ENCODE data around the gene RHOT1.
A peak's percentile ranks its signal among the peaks of the same experiment; 100 is the strongest.
"Not testable (repeated sequence)": the region's sequence is repeated elsewhere in the genome, so short reads cannot be mapped to it uniquely, and the experiment has no call there.

The RHOT1 gene

GRCh38 chr17:32115546-32115945 is 26.8 kb upstream of the RHOT1 start:
- not testable (repeated sequence) for H3K27me3 Mint-ChIP-seq (ENCODE audit: low read depth); H3K4me1 Mint-ChIP-seq (ENCODE audit: low read depth); H3K4me3 Mint-ChIP-seq; H3K36me3 Mint-ChIP-seq (ENCODE audit: low read depth); H3K9me3 Mint-ChIP-seq; H3K27ac Mint-ChIP-seq

GRCh38 chr17:32116937-32117336 is 25.4 kb upstream of the RHOT1 start:
- Mint-ChIP-seq H3K4me3 (no peak overlapping the region), H3K9me3 (no peaks in the 10 kb centered on the region), H3K4me1 (ENCODE audit: low read depth) (peaks cover 3% of the 10 kb centered on the region), H3K36me3 (ENCODE audit: low read depth) (no peaks in the 10 kb centered on the region), H3K27me3 (ENCODE audit: low read depth) (peaks cover 5% of the 10 kb centered on the region), H3K27ac (no peak overlapping the region)

GRCh38 chr17:32117399-32117798 is 24.9 kb upstream of the RHOT1 start:
- no peaks in the 10 kb centered on the region for H3K9me3 Mint-ChIP-seq
- H3K36me3 Mint-ChIP-seq (ENCODE audit: low read depth), result no peaks in the 10 kb centered on the region
- no peak overlapping the region for H3K27ac Mint-ChIP-seq
- H3K4me3 Mint-ChIP-seq, result no peak overlapping the region
- peaks cover 3% of the 10 kb centered on the region for H3K4me1 Mint-ChIP-seq (ENCODE audit: low read depth)
- H3K27me3 Mint-ChIP-seq (ENCODE audit: low read depth), result peaks cover 5% of the 10 kb centered on the region

- not testable (repeated sequence) for H3K27ac Mint-ChIP-seq; H3K27me3 Mint-ChIP-seq (ENCODE audit: low read depth); H3K4me3 Mint-ChIP-seq; H3K9me3 Mint-ChIP-seq; H3K4me1 Mint-ChIP-seq (ENCODE audit: low read depth); H3K36me3 Mint-ChIP-seq (ENCODE audit: low read depth)
These were observed 24.2 kb upstream of the RHOT1 start for GRCh38 chr17:32118088-32118487.

- no peak overlapping the region for H3K27ac Mint-ChIP-seq
These were observed 23.5 kb upstream of the RHOT1 start for GRCh38 chr17:32118835-32119234.

GRCh38 chr17:32120141-32120540 is 22.2 kb upstream of the RHOT1 start:
- Mint-ChIP-seq H3K4me1 (ENCODE audit: low read depth) (no peaks in the 10 kb centered on the region), H3K27ac (no peak overlapping the region), H3K4me3 (no peak overlapping the region), H3K27me3 (ENCODE audit: low read depth) (peaks cover 5% of the 10 kb centered on the region), H3K36me3 (ENCODE audit: low read depth) (no peaks in the 10 kb centered on the region), H3K9me3 (no peaks in the 10 kb centered on the region)

More at GRCh38 chr17:32118835-32119234, 23.5 kb upstream of the RHOT1 start:
- no peaks in the 10 kb centered on the region for H3K9me3 Mint-ChIP-seq
- no peak overlapping the region for H3K4me3 Mint-ChIP-seq
- H3K36me3 Mint-ChIP-seq (ENCODE audit: low read depth), result no peaks in the 10 kb centered on the region
- no peaks in the 10 kb centered on the region for H3K4me1 Mint-ChIP-seq (ENCODE audit: low read depth)
- H3K27me3 Mint-ChIP-seq (ENCODE audit: low read depth), result peaks cover 5% of the 10 kb centered on the region

GRCh38 chr17:32120716-32121115 is 21.6 kb upstream of the RHOT1 start:
- Mint-ChIP-seq H3K36me3 (ENCODE audit: low read depth) (no peaks in the 10 kb centered on the region), H3K27me3 (ENCODE audit: low read depth) (peaks cover 5% of the 10 kb centered on the region), H3K9me3 (no peaks in the 10 kb centered on the region)

GRCh38 chr17:32123782-32124181 is 18.5 kb upstream of the RHOT1 start:
- no peak overlapping the region for H3K4me3 Mint-ChIP-seq
- H3K4me1 Mint-ChIP-seq (ENCODE audit: low read depth), result peaks cover 17% of the 10 kb centered on the region
- peaks cover 5% of the 10 kb centered on the region for H3K27me3 Mint-ChIP-seq (ENCODE audit: low read depth)
- H3K27ac Mint-ChIP-seq, result no peak overlapping the region
- H3K9me3 Mint-ChIP-seq, result no peaks in the 10 kb centered on the region
- peaks cover 3% of the 10 kb centered on the region for H3K36me3 Mint-ChIP-seq (ENCODE audit: low read depth)

More at GRCh38 chr17:32120716-32121115, 21.6 kb upstream of the RHOT1 start:
- no peak overlapping the region for H3K27ac Mint-ChIP-seq
- no peak overlapping the region for H3K4me3 Mint-ChIP-seq
- peaks cover 1% of the 10 kb centered on the region for H3K4me1 Mint-ChIP-seq (ENCODE audit: low read depth)

GRCh38 chr17:32124985-32125847 is 17.1 kb upstream of the RHOT1 start:
- Mint-ChIP-seq H3K4me3 (no peak overlapping the region), H3K27ac (peak overlapping the region; percentile 11), H3K27me3 (ENCODE audit: low read depth) (peaks cover 5% of the 10 kb centered on the region), H3K36me3 (ENCODE audit: low read depth) (peaks cover 11% of the 10 kb centered on the region), H3K4me1 (ENCODE audit: low read depth) (peaks cover 24% of the 10 kb centered on the region), H3K9me3 (no peaks in the 10 kb centered on the region)

GRCh38 chr17:32125848-32126153 is 16.5 kb upstream of the RHOT1 start:
- peaks cover 17% of the 10 kb centered on the region for H3K36me3 Mint-ChIP-seq (ENCODE audit: low read depth)
- peaks cover 27% of the 10 kb centered on the region for H3K4me1 Mint-ChIP-seq (ENCODE audit: low read depth)
- no peaks in the 10 kb centered on the region for H3K9me3 Mint-ChIP-seq
- H3K4me3 Mint-ChIP-seq, result no peak overlapping the region
- H3K27me3 Mint-ChIP-seq (ENCODE audit: low read depth), result peaks cover 3% of the 10 kb centered on the region
- H3K27ac Mint-ChIP-seq, result no peak overlapping the region

- H3K4me1 Mint-ChIP-seq (ENCODE audit: low read depth), result peaks cover 27% of the 10 kb centered on the region
- H3K36me3 Mint-ChIP-seq (ENCODE audit: low read depth), result peaks cover 17% of the 10 kb centered on the region
- H3K27ac Mint-ChIP-seq, result peak overlapping the region; percentile 97
- H3K4me3 Mint-ChIP-seq, result no peak overlapping the region
- H3K27me3 Mint-ChIP-seq (ENCODE audit: low read depth), result no peaks in the 10 kb centered on the region
- H3K9me3 Mint-ChIP-seq, result no peaks in the 10 kb centered on the region
These were observed 16.0 kb upstream of the RHOT1 start for GRCh38 chr17:32126325-32126724.

- H3K9me3 Mint-ChIP-seq, result no peaks in the 10 kb centered on the region
- no peaks in the 10 kb centered on the region for H3K27me3 Mint-ChIP-seq (ENCODE audit: low read depth)
- H3K4me1 Mint-ChIP-seq (ENCODE audit: low read depth), result peaks cover 27% of the 10 kb centered on the region
- H3K27ac Mint-ChIP-seq, result peak overlapping the region; percentile 97
- no peak overlapping the region for H3K4me3 Mint-ChIP-seq
- peaks cover 17% of the 10 kb centered on the region for H3K36me3 Mint-ChIP-seq (ENCODE audit: low read depth)
These were observed 15.6 kb upstream of the RHOT1 start for GRCh38 chr17:32126746-32127145.

- Mint-ChIP-seq H3K9me3 (no peaks in the 10 kb centered on the region), H3K27me3 (ENCODE audit: low read depth) (no peaks in the 10 kb centered on the region), H3K4me1 (ENCODE audit: low read depth) (peaks cover 27% of the 10 kb centered on the region), H3K36me3 (ENCODE audit: low read depth) (peaks cover 17% of the 10 kb centered on the region), H3K27ac (peak overlapping the region; percentile 97), H3K4me3 (peak overlapping the region; percentile 94)
These were observed 15.0 kb upstream of the RHOT1 start for GRCh38 chr17:32127158-32127897.

GRCh38 chr17:32128470-32128869 is 13.8 kb upstream of the RHOT1 start:
- H3K4me3 Mint-ChIP-seq, result peak overlapping the region; percentile 94
- peaks cover 17% of the 10 kb centered on the region for H3K36me3 Mint-ChIP-seq (ENCODE audit: low read depth)
- H3K4me1 Mint-ChIP-seq (ENCODE audit: low read depth), result peaks cover 27% of the 10 kb centered on the region
- not testable (repeated sequence) for H3K9me3 Mint-ChIP-seq; H3K27me3 Mint-ChIP-seq (ENCODE audit: low read depth)
- H3K27ac Mint-ChIP-seq, result peak overlapping the region; percentile 82

GRCh38 chr17:32135497-32136117 is 6.7 kb upstream of the RHOT1 start:
- H3K9me3 Mint-ChIP-seq; H3K27ac Mint-ChIP-seq; H3K36me3 Mint-ChIP-seq (ENCODE audit: low read depth); H3K4me1 Mint-ChIP-seq (ENCODE audit: low read depth); H3K27me3 Mint-ChIP-seq (ENCODE audit: low read depth); H3K4me3 Mint-ChIP-seq: not testable (repeated sequence)

Measured in T-helper 1 cell treated with Interleukin-12 subunit alpha and Interleukin-12 subunit beta and Interleukin-4 antibody, amounts not matched to agents 30 μg/mL and 1 μg/mL, for 36 hours (primary cell).